ENCODE measurements around the gene HS6ST3.
"Not testable (repeated sequence)": the region's sequence is repeated elsewhere in the genome, so short reads cannot be mapped to it uniquely, and the experiment has no call there.

The HS6ST3 gene

GRCh38 chr13:96089749-96090239 lies at the start of gene HS6ST3:
HS6ST3 (plus strand) TSS chr13:96090107.
- no peak for DNase-seq (ENCODE audit: low read depth)

GRCh38 chr13:96041326-96042110 lies 48.4 kb upstream of the HS6ST3 start:
- DNase-seq (ENCODE audit: low read depth), result no peak

- DNase-seq (ENCODE audit: low read depth), result no peak
These were observed 45.7 kb upstream of the HS6ST3 start for GRCh38 chr13:96044238-96044637.

GRCh38 chr13:96046449-96047126 lies 43.3 kb upstream of the HS6ST3 start:
- DNase-seq (ENCODE audit: low read depth), result not testable (repeated sequence)

- not testable (repeated sequence) for DNase-seq (ENCODE audit: low read depth)
These were observed 39.0 kb upstream of the HS6ST3 start for GRCh38 chr13:96050955-96051354.

- DNase-seq (ENCODE audit: low read depth), result not testable (repeated sequence)
These were observed 38.4 kb upstream of the HS6ST3 start for GRCh38 chr13:96051491-96051890.

GRCh38 chr13:96051946-96052345 lies 38.0 kb upstream of the HS6ST3 start:
- not testable (repeated sequence) for DNase-seq (ENCODE audit: low read depth)

- peak; percentile 28 for DNase-seq (ENCODE audit: low read depth)
These were observed 37.3 kb upstream of the HS6ST3 start for GRCh38 chr13:96052656-96053002.

- peak; percentile 61 for DNase-seq (ENCODE audit: low read depth)
These were observed 36.8 kb upstream of the HS6ST3 start, which contains the start of gene UGGT2 for GRCh38 chr13:96053003-96053703. UGGT2 (minus strand) TSS chr13:96053401; CDS start chr13:96053312, 89 bp downstream.

- no peak for DNase-seq (ENCODE audit: low read depth)
These were observed 24.1 kb upstream of the HS6ST3 start for GRCh38 chr13:96065849-96066248.

- DNase-seq (ENCODE audit: low read depth), result no peak
These were observed 21.2 kb upstream of the HS6ST3 start for GRCh38 chr13:96068729-96069128.

- DNase-seq (ENCODE audit: low read depth), result no peak
These were observed 18.4 kb upstream of the HS6ST3 start for GRCh38 chr13:96071504-96071903.

- no peak for DNase-seq (ENCODE audit: low read depth)
These were observed 17.5 kb upstream of the HS6ST3 start for GRCh38 chr13:96072392-96072791.

GRCh38 chr13:96075953-96076543 lies 13.9 kb upstream of the HS6ST3 start:
- DNase-seq (ENCODE audit: low read depth), result no peak

GRCh38 chr13:96080676-96081075 lies 9.2 kb upstream of the HS6ST3 start:
- DNase-seq (ENCODE audit: low read depth), result no peak

GRCh38 chr13:96081888-96082287 lies 8.0 kb upstream of the HS6ST3 start:
- no peak for DNase-seq (ENCODE audit: low read depth)

GRCh38 chr13:96082640-96083039 lies 7.3 kb upstream of the HS6ST3 start:
- DNase-seq (ENCODE audit: low read depth), result no peak

GRCh38 chr13:96086736-96087135 lies 3.2 kb upstream of the HS6ST3 start:
- no peak for DNase-seq (ENCODE audit: low read depth)

GRCh38 chr13:96089139-96089538 lies 768 bp upstream of the HS6ST3 start:
- DNase-seq (ENCODE audit: low read depth), result no peak

- no peak for DNase-seq (ENCODE audit: low read depth)
These were observed 564 bp downstream of the HS6ST3 start for GRCh38 chr13:96090240-96091101.

Data from non-pigmented ciliary epithelial cell (primary cell).